Measurements from ENCODE around the gene CAB39L. TPM values are rescaled to one million over a fixed set of nuclear protein-coding genes. Genes with fewer than 3 reads are reported as not detected.

Gene CAB39L
- total RNA-seq, 4 donors from 2014 or later: 75.4 to 119 (median 81.8) TPM

- WGBS: 16% methylated on average over 7 of the region's 7 CpGs
- Histone ChIP-seq H3K36me3 (no peaks in the 10 kb centered on the region), H3K27ac (replicated peaks in 1 of 4) (peak overlapping the region; percentile 82 to 89 (median 88)), H3K9me3 (peaks cover 0 to 19% (median 10%) of the 10 kb centered on the region in 4 donors), H3K4me3 (peak overlapping the region; percentile 50 to 64 (median 57)), H3K4me1 (peaks cover 0 to 39% (median 17%) of the 10 kb centered on the region in 4 donors), H3K27me3 (no peaks in the 10 kb centered on the region)
- TF ChIP-seq POLR2AphosphoS5 (IDR thresholded peaks at IDR 0.05) (peak; percentile 74 to 91), POLR2A (IDR thresholded peaks at IDR 0.05; ENCODE audit: low read depth) (no peak)
- DNase-seq (ENCODE audit: extremely low spot score): no peak
- intact Hi-C loops (cut with DNase I): no loop called here
Observed at GRCh38 chr13:49400755-49401659, 42.9 kb downstream of the CAB39L start.

- H3K4me1 ChIP-seq: peaks cover 0 to 48% (median 28%) of the 10 kb centered on the region in 4 donors
Observed at GRCh38 chr13:49399801-49400472, 43.9 kb downstream of the CAB39L start.

GRCh38 chr13:49395878-49396380 is 47.9 kb downstream of the CAB39L start:
- H3K27ac ChIP-seq (replicated peaks in 1 of 4): peak overlapping the region; percentile 81 to 89 (median 82)
- H3K27me3 ChIP-seq: no peaks in the 10 kb centered on the region
- no peak for DNase-seq (ENCODE audit: extremely low spot score)
- no peaks in the 10 kb centered on the region for H3K36me3 ChIP-seq
- 83% methylated on average over 1 of the region's 1 CpG for WGBS
- H3K4me3 ChIP-seq: peak overlapping the region in 2 of 4 donors; percentile 4 to 64
- TF ChIP-seq EP300 (IDR thresholded peaks at IDR 0.05): no peak
- no peak for TF ChIP-seq POLR2AphosphoS5 (IDR thresholded peaks at IDR 0.05)
- TF ChIP-seq POLR2A (IDR thresholded peaks at IDR 0.05; ENCODE audit: low read depth): no peak
- no peak for TF ChIP-seq CTCF (IDR thresholded peaks at IDR 0.05)
- no peaks in the 10 kb centered on the region for H3K9me3 ChIP-seq
- intact Hi-C loops (cut with DNase I): loop anchor here (5.0 kb wide), 2 partner anchors 39 to 41 kb away; no protein-coding TSS in a partner anchor
- H3K4me1 ChIP-seq: peaks cover 0 to 38% (median 22%) of the 10 kb centered on the region in 4 donors

More at GRCh38 chr13:49399801-49400472, 43.9 kb downstream of the CAB39L start:
- TF ChIP-seq CTCF (IDR thresholded peaks at IDR 0.05) (no peak), POLR2AphosphoS5 (IDR thresholded peaks at IDR 0.05) (no peak), EP300 (IDR thresholded peaks at IDR 0.05) (no peak), POLR2A (IDR thresholded peaks at IDR 0.05; ENCODE audit: low read depth) (no peak)
- peak overlapping the region; percentile 50 to 64 (median 57) for H3K4me3 ChIP-seq
- H3K27me3 ChIP-seq: no peaks in the 10 kb centered on the region
- intact Hi-C loops (cut with DNase I): loop anchor here (5.0 kb wide), 2 partner anchors 37 to 43 kb away; no protein-coding TSS in a partner anchor
- peak overlapping the region; percentile 82 to 89 (median 88) for H3K27ac ChIP-seq (replicated peaks in 1 of 4)
- DNase-seq (ENCODE audit: extremely low spot score): no peak
- peaks cover 0 to 13% (median 4%) of the 10 kb centered on the region in 4 donors for H3K9me3 ChIP-seq
- H3K36me3 ChIP-seq: no peaks in the 10 kb centered on the region
- WGBS: 50% methylated on average over 1 of the region's 1 CpG

GRCh38 chr13:49395451-49395865 is 48.4 kb downstream of the CAB39L start:
- intact Hi-C loops (cut with DNase I): loop anchor here (5.0 kb wide), 2 partner anchors 38 to 42 kb away; no protein-coding TSS in a partner anchor
- DNase-seq (ENCODE audit: extremely low spot score): no peak
- Histone ChIP-seq H3K27me3 (no peaks in the 10 kb centered on the region), H3K9me3 (no peaks in the 10 kb centered on the region), H3K4me3 (peak overlapping the region in 2 of 4 donors; percentile 4 to 25), H3K27ac (replicated peaks in 1 of 4) (peak overlapping the region; percentile 81 to 89 (median 82)), H3K36me3 (no peaks in the 10 kb centered on the region), H3K4me1 (peaks cover 0 to 38% (median 22%) of the 10 kb centered on the region in 4 donors)
- TF ChIP-seq POLR2A (IDR thresholded peaks at IDR 0.05; ENCODE audit: low read depth) (no peak), EP300 (IDR thresholded peaks at IDR 0.05) (no peak), POLR2AphosphoS5 (IDR thresholded peaks at IDR 0.05) (peak; percentile 47 to 55), CTCF (IDR thresholded peaks at IDR 0.05) (no peak)
- WGBS: 40% methylated on average over 1 of the region's 1 CpG
